GM12801 (cell line): ENCODE results near the gene MS4A7.

Experiments used
- CTCF ChIP-seq: IDR thresholded peaks from one replicate; pipeline ENCODE4 v1.5.1; 2011; ENCODE audit warnings: control low read depth; ENCODE audit not compliant: insufficient read length; ENCODE audit errors: extremely low read depth

The MS4A7 gene

GRCh38 chr11:60392361-60392760 lies 14.0 kb downstream of the MS4A7 start:
- no peak for TF ChIP-seq CTCF

GRCh38 chr11:60393016-60393415 lies 14.7 kb downstream of the MS4A7 start:
- no peak for TF ChIP-seq CTCF

- no peak for TF ChIP-seq CTCF
Observed at GRCh38 chr11:60394666-60395380, 16.5 kb downstream of the MS4A7 start.

GRCh38 chr11:60396382-60396781 lies 18.1 kb downstream of the MS4A7 start, which contains the start of gene MS4A14:
Gene MS4A14, plus strand, starts transcription at chr11:60396459. Its CDS starts 120 bp downstream, at chr11:60396579.
- no peak for TF ChIP-seq CTCF

GRCh38 chr11:60396799-60397198 lies 18.5 kb downstream of the MS4A7 start:
- no peak for TF ChIP-seq CTCF

- no peak for TF ChIP-seq CTCF
Observed at GRCh38 chr11:60420015-60420414, 41.7 kb downstream of the MS4A7 start.

GRCh38 chr11:60422609-60423008 lies 44.3 kb downstream of the MS4A7 start:
- TF ChIP-seq CTCF: no peak
